MM.1S (cell line): ENCODE results near the gene FBXL17.

Experiments
- EZH2 ChIP-seq: fragments of 300-600 bp; sonication (generic); optimal IDR thresholded peaks from 2 replicates; pipeline ENCODE3; 2017; ENCODE audit warnings: low read depth, mild to moderate bottlenecking, antibody characterized with exemption, low read length, mixed read lengths
- EZH2phosphoT487 ChIP-seq: fragments of 300-600 bp; sonication (generic); IDR thresholded peaks from 2 replicates; pipeline ENCODE4 v1.6.1; 2018; ENCODE audit warnings: antibody characterized with exemption, low read length
- TF ChIP-seq, protein P1 (sequence below): fragments of 300-600 bp; sonication (generic); IDR thresholded peaks from 2 replicates; pipeline ENCODE4 v1.5.1; 2016; ENCODE audit warnings: antibody characterized with exemption, low read length, mixed read lengths

DNA sequence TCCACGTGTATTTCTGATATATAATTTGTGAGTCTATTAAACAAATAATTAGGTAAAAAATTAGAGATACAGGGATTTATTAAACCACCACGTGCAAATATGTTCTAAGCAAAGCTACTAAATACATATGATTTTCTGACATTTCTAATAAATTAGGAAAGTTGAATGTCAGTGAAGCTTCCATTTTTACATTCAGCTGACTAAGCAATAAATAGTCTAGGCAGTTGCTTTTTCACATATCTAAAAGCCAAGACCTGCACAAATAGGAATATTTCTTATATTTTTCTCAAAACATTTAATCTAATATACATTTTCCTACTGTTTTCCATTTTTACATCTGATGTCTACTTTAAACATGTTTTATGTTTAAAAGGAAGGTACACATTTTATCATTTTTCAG lies 388.6 kb downstream of the FBXL17 start:
- no peak for TF ChIP-seq EZH2
- TF ChIP-seq, protein P1, sequence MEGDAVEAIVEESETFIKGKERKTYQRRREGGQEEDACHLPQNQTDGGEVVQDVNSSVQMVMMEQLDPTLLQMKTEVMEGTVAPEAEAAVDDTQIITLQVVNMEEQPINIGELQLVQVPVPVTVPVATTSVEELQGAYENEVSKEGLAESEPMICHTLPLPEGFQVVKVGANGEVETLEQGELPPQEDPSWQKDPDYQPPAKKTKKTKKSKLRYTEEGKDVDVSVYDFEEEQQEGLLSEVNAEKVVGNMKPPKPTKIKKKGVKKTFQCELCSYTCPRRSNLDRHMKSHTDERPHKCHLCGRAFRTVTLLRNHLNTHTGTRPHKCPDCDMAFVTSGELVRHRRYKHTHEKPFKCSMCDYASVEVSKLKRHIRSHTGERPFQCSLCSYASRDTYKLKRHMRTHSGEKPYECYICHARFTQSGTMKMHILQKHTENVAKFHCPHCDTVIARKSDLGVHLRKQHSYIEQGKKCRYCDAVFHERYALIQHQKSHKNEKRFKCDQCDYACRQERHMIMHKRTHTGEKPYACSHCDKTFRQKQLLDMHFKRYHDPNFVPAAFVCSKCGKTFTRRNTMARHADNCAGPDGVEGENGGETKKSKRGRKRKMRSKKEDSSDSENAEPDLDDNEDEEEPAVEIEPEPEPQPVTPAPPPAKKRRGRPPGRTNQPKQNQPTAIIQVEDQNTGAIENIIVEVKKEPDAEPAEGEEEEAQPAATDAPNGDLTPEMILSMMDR: no peak
- TF ChIP-seq EZH2phosphoT487: no peak
